Nephron (organoid): ENCODE results near the gene DPP6.

Source experiments
- H3K27ac Mint-ChIP-seq, 3 experiments: 2 replicates each; pipeline ENCODE4 v1.8.0; 2020; ENCODE audit warnings: mixed read lengths in 3 of 3, mild to moderate bottlenecking in 2 of 3, moderate library complexity in 1 of 3
- H3K27me3 Mint-ChIP-seq: 2 replicates; pipeline ENCODE4 v1.8.0; 2021; ENCODE audit warnings: low read depth, mild to moderate bottlenecking, moderate library complexity, mixed read lengths
- H3K36me3 Mint-ChIP-seq: 2 replicates; pipeline ENCODE4 v1.8.0; 2020; ENCODE audit warnings: low read depth, mixed read lengths
- H3K4me1 Mint-ChIP-seq: 2 replicates; pipeline ENCODE4 v1.8.0; 2020; ENCODE audit warnings: mixed read lengths
- H3K4me3 Mint-ChIP-seq, 3 experiments: 2 replicates each; pipeline ENCODE4 v1.8.0; 2020; ENCODE audit warnings: mild to moderate bottlenecking in 3 of 3, mixed read lengths in 3 of 3, moderate library complexity in 2 of 3
- H3K9me3 Mint-ChIP-seq: 2 replicates; pipeline ENCODE4 v1.8.0; 2020; ENCODE audit warnings: mixed read lengths
- CTCF ChIP-seq, 3 experiments: fragments of 200-600 bp; sonication (generic); IDR thresholded peaks; one replicate each; pipeline ENCODE4 v1.5.0; 2021; ENCODE audit warnings: antibody characterized with exemption in 3 of 3; ENCODE audit not compliant: unreplicated experiment in 3 of 3

The DPP6 gene

DNA sequence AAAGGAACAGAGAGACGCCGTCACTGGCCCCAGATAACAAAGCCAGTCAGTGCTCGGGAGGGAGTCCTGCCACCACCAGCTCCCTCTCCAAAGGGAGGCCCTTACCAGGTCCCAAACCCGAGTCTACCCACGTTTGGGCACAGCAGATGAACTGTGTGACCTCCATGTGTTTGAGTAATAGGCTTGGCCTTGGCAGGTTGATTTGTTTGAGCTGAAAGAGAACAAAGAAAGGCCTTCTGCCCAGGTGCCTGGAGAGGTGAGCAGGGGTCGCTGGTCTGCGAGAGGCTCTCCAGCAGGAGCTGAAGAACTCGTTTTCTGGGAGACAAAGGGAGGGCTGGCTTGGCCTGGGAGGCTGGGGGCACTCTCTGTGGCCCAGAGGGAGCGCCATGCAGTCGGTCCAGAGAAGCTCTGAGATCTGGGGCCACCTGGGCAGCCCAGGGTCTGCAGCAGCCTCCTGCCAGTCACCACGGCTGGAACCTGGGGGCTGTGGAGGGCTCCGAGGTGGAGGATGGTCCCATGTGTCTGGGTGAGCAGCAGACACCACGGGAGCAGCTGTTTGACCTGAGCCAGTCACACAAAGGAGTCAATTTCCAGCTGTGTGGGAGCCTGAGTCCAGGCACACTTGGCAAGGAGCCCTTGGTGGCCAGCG is 851.0 kb downstream of the DPP6 start:
- no peaks in the 10 kb centered on the region for H3K4me1 Mint-ChIP-seq
- H3K27ac Mint-ChIP-seq, result no peak overlapping the region
- H3K4me3 Mint-ChIP-seq, result no peak overlapping the region
- H3K27me3 Mint-ChIP-seq, result peaks cover 15% of the 10 kb centered on the region
- H3K36me3 Mint-ChIP-seq, result no peaks in the 10 kb centered on the region
- H3K9me3 Mint-ChIP-seq, result peaks cover 2% of the 10 kb centered on the region
- no peak for TF ChIP-seq CTCF (IDR thresholded peaks at IDR 0.05; ENCODE audit: unreplicated experiment in 3 of 3)

DNA sequence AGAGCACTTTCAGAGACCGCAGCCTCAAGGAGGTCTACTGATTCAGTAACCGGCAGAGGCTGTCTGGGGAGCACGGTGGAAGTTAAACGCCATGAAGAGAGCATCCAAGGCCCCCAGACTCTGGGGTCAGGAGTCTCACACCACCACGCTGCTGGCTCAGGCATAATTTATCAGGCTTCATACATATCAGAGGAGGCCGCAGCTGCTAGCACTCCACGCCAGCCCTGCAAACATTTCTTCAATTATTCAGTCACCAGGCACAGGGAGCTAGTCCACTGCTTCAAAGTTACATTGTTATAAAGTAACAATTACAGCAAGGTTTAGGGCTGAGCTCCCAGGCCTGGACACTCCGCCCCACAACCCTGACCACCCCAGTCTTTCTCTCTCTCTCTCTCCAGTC is 852.9 kb downstream of the DPP6 start:
- H3K36me3 Mint-ChIP-seq, result no peaks in the 10 kb centered on the region
- H3K4me1 Mint-ChIP-seq, result no peaks in the 10 kb centered on the region
- peaks cover 24% of the 10 kb centered on the region for H3K27me3 Mint-ChIP-seq
- peaks cover 3% of the 10 kb centered on the region for H3K9me3 Mint-ChIP-seq
- no peak for TF ChIP-seq CTCF (IDR thresholded peaks at IDR 0.05; ENCODE audit: unreplicated experiment in 3 of 3)
- H3K4me3 Mint-ChIP-seq, result no peak overlapping the region
- no peak overlapping the region for H3K27ac Mint-ChIP-seq

DNA sequence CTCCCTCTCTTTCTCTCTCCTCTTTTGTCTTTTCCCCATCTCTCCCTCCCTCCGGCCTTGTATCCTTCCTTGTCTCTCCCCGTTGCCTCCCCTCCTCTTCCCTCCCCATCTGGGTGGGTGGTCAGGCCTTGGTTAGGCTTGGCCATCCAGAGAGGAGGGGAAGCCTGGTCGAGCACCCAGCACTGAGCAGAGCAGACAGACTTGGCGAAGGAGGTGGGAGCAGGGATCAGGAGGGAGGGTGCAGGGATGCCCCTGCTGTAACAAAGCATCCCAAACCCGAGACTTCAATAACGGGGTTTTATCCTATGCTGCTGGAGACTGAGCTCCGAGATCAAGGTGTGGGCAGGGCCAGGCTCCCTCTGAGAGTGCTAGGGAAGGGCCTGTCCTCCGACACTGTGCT is 853.4 kb downstream of the DPP6 start:
- H3K9me3 Mint-ChIP-seq, result peaks cover 4% of the 10 kb centered on the region
- H3K27ac Mint-ChIP-seq, result no peak overlapping the region
- H3K4me3 Mint-ChIP-seq, result no peak overlapping the region
- no peaks in the 10 kb centered on the region for H3K36me3 Mint-ChIP-seq
- peaks cover 29% of the 10 kb centered on the region for H3K27me3 Mint-ChIP-seq
- H3K4me1 Mint-ChIP-seq, result no peaks in the 10 kb centered on the region
- no peak for TF ChIP-seq CTCF (IDR thresholded peaks at IDR 0.05; ENCODE audit: unreplicated experiment in 3 of 3)

DNA sequence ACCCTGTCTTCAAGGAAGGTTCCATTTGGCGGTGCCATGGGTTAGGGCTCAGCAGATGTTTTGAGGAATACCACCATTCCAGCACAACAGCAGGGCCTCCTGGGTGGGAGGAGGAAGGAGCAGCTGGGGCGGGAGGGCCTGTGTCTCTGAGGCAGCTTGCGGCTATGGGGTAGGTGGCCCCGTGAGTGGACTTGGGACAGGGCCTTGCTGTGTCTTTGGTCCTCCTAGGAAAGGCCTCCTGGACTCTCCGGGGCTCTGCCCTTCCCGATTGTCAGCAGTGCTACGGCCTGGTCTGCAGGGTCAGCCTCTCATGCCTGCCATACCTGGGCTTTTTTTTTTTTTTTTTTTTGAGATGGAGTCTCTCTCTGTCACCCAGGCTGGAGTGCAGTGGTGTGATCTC is 854.0 kb downstream of the DPP6 start:
- H3K4me1 Mint-ChIP-seq, result no peaks in the 10 kb centered on the region
- TF ChIP-seq CTCF (IDR thresholded peaks at IDR 0.05; ENCODE audit: unreplicated experiment in 3 of 3), result no peak
- H3K27me3 Mint-ChIP-seq, result peaks cover 33% of the 10 kb centered on the region
- no peak overlapping the region for H3K27ac Mint-ChIP-seq
- H3K36me3 Mint-ChIP-seq, result no peaks in the 10 kb centered on the region
- H3K9me3 Mint-ChIP-seq, result peaks cover 7% of the 10 kb centered on the region
- no peak overlapping the region for H3K4me3 Mint-ChIP-seq

GRCh38 chr7:154906736-154907355 is 854.6 kb downstream of the DPP6 start:
- Mint-ChIP-seq H3K4me1 (no peaks in the 10 kb centered on the region), H3K27ac (no peak overlapping the region), H3K4me3 (no peak overlapping the region), H3K9me3 (peaks cover 7% of the 10 kb centered on the region), H3K36me3 (no peaks in the 10 kb centered on the region), H3K27me3 (peaks cover 33% of the 10 kb centered on the region)
- TF ChIP-seq CTCF (IDR thresholded peaks at IDR 0.05; ENCODE audit: unreplicated experiment in 3 of 3), result no peak
